NB4 (cell line): ENCODE data around the gene TIMP4.

ENCODE experiments used
- POLR2A ChIP-seq: IDR thresholded peaks from 2 replicates; pipeline ENCODE4 v1.6.1; 2011; ENCODE audit warnings: mild to moderate bottlenecking; ENCODE audit not compliant: insufficient read length; ENCODE audit errors: extremely low read depth
- TF ChIP-seq, protein P1 (sequence below): IDR thresholded peaks from one replicate; pipeline ENCODE4 v1.5.1; 2012; ENCODE audit warnings: low read depth, low read length

DNA sequence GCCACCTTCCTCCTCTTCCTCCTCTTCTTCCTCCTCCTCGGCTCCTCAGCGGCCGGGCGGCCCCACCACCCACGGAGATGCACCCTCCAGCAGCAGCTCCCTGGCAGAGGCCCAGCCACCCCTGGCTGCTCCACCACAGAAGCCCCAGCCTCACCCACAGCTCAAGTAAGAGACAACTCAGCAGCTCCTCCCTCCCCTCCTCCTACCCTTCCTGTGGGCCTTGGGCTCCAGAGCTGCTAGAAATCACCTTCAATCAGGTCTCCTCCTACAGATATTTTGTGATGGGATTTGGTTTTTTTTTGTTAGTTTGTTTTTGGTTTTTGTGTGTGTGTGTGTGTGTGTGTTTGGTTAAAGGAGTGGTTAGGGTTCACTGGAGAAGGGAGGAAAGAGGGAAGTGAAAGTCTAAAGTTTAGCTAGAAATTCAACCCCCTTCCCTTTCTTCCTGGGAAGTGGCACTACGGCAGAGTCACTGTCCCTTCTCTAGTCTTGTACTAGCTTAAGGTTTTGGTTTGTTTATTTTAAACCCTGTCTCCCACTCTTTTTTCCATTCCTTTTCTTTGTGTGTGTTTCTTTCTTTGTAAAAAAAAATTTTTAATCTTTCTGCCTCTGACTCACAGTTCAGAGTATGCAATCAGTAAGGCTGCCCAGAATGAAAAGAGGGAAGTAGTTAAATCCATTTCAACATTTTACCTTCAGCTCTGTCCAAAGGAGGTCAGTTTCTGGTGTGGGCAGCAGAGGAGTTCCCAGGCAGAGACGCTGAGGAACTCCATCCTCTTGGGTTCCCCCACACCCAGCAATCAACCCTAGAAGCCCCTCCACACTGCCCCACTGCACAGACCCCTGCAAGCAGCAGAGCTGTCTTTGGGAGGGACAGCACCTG, 29.0 kb upstream of the TIMP4 start:
- no peak for TF ChIP-seq POLR2A
- TF ChIP-seq, protein P1, sequence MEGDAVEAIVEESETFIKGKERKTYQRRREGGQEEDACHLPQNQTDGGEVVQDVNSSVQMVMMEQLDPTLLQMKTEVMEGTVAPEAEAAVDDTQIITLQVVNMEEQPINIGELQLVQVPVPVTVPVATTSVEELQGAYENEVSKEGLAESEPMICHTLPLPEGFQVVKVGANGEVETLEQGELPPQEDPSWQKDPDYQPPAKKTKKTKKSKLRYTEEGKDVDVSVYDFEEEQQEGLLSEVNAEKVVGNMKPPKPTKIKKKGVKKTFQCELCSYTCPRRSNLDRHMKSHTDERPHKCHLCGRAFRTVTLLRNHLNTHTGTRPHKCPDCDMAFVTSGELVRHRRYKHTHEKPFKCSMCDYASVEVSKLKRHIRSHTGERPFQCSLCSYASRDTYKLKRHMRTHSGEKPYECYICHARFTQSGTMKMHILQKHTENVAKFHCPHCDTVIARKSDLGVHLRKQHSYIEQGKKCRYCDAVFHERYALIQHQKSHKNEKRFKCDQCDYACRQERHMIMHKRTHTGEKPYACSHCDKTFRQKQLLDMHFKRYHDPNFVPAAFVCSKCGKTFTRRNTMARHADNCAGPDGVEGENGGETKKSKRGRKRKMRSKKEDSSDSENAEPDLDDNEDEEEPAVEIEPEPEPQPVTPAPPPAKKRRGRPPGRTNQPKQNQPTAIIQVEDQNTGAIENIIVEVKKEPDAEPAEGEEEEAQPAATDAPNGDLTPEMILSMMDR = no peak
